Mesothelial cell of epicardium (in vitro differentiated cells): ENCODE data around the gene CEMP1. TPM values are rescaled to one million over a fixed set of nuclear protein-coding genes. Genes with fewer than 3 reads are reported as not detected.
A peak's percentile ranks its signal among the peaks of the same experiment; 100 is the strongest.

Experiments
- DNase-seq, 2 experiments: peaks; one replicate each; pipeline ENCODE4 v3.0.0; 2021; ENCODE audit warnings: low spot score in 2 of 2; ENCODE audit not compliant: unreplicated experiment in 2 of 2
- H3K27ac Mint-ChIP-seq: 2 replicates; pipeline ENCODE4 v1.8.0; 2021; ENCODE audit warnings: mixed read lengths
- H3K27me3 Mint-ChIP-seq: 2 replicates; pipeline ENCODE4 v1.8.0; 2021; ENCODE audit warnings: low read depth, mixed read lengths
- H3K36me3 Mint-ChIP-seq: 2 replicates; pipeline ENCODE4 v1.8.0; 2021; ENCODE audit warnings: mixed read lengths
- H3K4me1 Mint-ChIP-seq: 2 replicates; pipeline ENCODE4 v1.8.0; 2021; ENCODE audit warnings: mixed read lengths
- H3K4me3 Mint-ChIP-seq: 2 replicates; pipeline ENCODE4 v1.8.0; 2021; ENCODE audit warnings: mild to moderate bottlenecking, moderate library complexity, mixed read lengths
- H3K9me3 Mint-ChIP-seq: 2 replicates; pipeline ENCODE4 v1.8.0; 2021; ENCODE audit warnings: mixed read lengths
- CTCF ChIP-seq: fragments of 200-600 bp; sonication (generic); IDR thresholded peaks from one replicate; pipeline ENCODE4 v1.5.0; 2021; ENCODE audit warnings: antibody characterized with exemption; ENCODE audit not compliant: unreplicated experiment
- microRNA-seq: library from miRNA; unstranded; fragments of <30 nt; microRNA quantifications from one replicate; pipeline ENCODE4 v1.2.0, GENCODE V29; 2021; ENCODE audit warnings: inconsistent platforms, mixed read lengths
- total RNA-seq: library from RNA; stranded (reverse); gene quantifications from 3 replicates; pipeline ENCODE4 v1.2.1, GENCODE V29; 2021

CEMP1 gene
- total RNA-seq, 1 donor from 2014 or later = 1.1 TPM

GRCh38 chr16:2482708-2483534 lies 48.3 kb downstream of the CEMP1 start:
- Mint-ChIP-seq H3K4me3 (no peak overlapping the region), H3K27me3 (no peaks in the 10 kb centered on the region), H3K9me3 (no peaks in the 10 kb centered on the region), H3K27ac (no peak overlapping the region), H3K36me3 (no peaks in the 10 kb centered on the region), H3K4me1 (peaks cover 22% of the 10 kb centered on the region)
- DNase-seq = no peak
- TF ChIP-seq CTCF = no peak

DNA sequence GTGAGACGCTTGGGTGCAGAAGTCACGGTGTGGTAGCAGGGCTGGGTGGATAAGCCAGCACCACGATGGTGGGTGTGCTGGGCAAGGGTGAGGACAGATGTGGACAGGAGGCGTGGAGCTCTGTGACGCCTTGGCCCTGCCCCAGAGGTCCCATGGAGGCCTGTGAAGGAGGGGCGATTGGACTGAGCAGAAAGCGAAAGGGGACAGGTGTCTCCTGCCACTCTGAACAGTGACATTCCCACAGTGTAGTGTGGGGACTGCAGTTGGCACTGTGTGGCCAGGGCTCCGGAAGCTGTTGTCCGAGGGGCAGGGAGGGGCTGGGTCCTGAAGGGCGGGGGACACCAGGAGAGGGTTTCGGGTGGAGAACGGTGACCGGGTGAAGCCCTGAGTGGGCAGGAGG lies 49.0 kb downstream of the CEMP1 start:
- H3K36me3 Mint-ChIP-seq = no peaks in the 10 kb centered on the region
- DNase-seq = peak in 1 of 2 experiments; percentile 18
- H3K4me1 Mint-ChIP-seq = peaks cover 21% of the 10 kb centered on the region
- H3K27me3 Mint-ChIP-seq = peaks cover 3% of the 10 kb centered on the region
- H3K9me3 Mint-ChIP-seq = no peaks in the 10 kb centered on the region
- H3K27ac Mint-ChIP-seq = no peak overlapping the region
- no peak for TF ChIP-seq CTCF
- H3K4me3 Mint-ChIP-seq = no peak overlapping the region

DNA sequence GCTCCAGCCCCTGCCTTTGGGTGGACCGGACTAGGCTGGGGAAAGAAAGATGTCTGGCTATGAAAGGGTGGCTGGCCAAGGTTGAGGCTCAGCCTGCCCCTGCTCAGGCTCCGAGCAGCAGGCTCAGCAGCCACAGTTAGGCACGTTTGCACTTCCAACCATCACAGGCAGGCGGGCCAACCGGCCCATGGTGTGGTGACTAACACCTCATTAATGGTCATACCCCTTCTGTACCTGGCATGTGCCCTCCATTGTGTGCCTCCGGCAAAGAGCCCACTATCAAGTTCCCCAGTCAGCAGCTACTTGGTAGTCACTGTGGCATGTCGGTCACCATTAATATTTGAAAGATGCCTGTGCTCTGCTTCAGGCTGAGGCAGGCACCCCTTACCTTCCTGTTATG lies 49.5 kb downstream of the CEMP1 start:
- no peak for TF ChIP-seq CTCF
- H3K9me3 Mint-ChIP-seq = no peaks in the 10 kb centered on the region
- DNase-seq = no peak
- H3K4me1 Mint-ChIP-seq = peaks cover 15% of the 10 kb centered on the region
- no peak overlapping the region for H3K27ac Mint-ChIP-seq
- H3K36me3 Mint-ChIP-seq = no peaks in the 10 kb centered on the region
- peaks cover 3% of the 10 kb centered on the region for H3K27me3 Mint-ChIP-seq
- no peak overlapping the region for H3K4me3 Mint-ChIP-seq

DNA sequence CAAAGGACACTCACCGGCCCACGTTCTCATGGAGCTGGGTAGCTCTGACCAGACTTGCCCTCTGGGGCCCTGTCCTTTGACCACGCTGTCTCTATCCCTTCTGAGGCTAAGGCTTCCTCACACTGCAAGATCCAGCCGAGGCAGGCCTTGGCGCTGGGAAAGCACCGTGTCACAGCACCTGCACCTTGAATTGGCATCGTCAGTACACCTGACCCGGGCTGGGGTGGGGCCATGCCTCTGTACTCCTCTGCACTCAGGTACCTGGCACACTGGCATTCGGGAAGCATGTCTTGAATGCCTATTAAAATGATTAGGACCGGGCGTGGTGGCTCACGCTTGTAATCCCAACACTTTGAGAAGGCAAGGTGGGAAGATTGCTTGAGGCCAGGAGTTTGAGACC lies 50.3 kb downstream of the CEMP1 start:
- Mint-ChIP-seq H3K4me1 (peaks cover 17% of the 10 kb centered on the region), H3K27me3 (peaks cover 3% of the 10 kb centered on the region), H3K27ac (no peak overlapping the region), H3K9me3 (no peaks in the 10 kb centered on the region), H3K4me3 (no peak overlapping the region), H3K36me3 (no peaks in the 10 kb centered on the region)
- no peak for TF ChIP-seq CTCF
- DNase-seq = no peak

Small RNA genes within 50 kb of the gene (microRNA-seq; reads per million reads assigned to microRNA genes)
- gene MIR3178 = not detected

Other genes with a start within 250 kb of the CEMP1 start
- gene ABCA3, start 190.7 kb downstream of the CEMP1 start, total RNA-seq = 3.5 to 3.9 TPM (median 3.6 TPM) in 3 replicates
- gene CCNF, start 102.0 kb downstream of the CEMP1 start, total RNA-seq = 15.2 to 17.4 TPM (median 16.7 TPM) in 3 replicates
- 14.5 to 16.0 TPM (median 14.7 TPM) in 3 replicates for gene TEDC2, start 71.3 kb downstream of the CEMP1 start, total RNA-seq
- 17.4 to 17.9 TPM (median 17.5 TPM) in 3 replicates for gene NTN3, start 60.1 kb downstream of the CEMP1 start, total RNA-seq
- 24.2 to 25.0 TPM (median 24.7 TPM) in 3 replicates for gene TBC1D24, start 56.3 kb downstream of the CEMP1 start, total RNA-seq
- gene ATP6V0C, start 17.5 kb downstream of the CEMP1 start, total RNA-seq = 143 to 151 TPM (median 149 TPM) in 3 replicates
- 46.3 to 47.2 TPM (median 46.4 TPM) in 3 replicates for gene AMDHD2, start 11.0 kb downstream of the CEMP1 start, total RNA-seq
- gene PDPK1, start 6.6 kb upstream of the CEMP1 start, total RNA-seq = 40.4 to 44.6 TPM (median 42.7 TPM) in 3 replicates
- 21.0 to 24.1 TPM (median 23.5 TPM) in 3 replicates for gene KCTD5, start 151.1 kb upstream of the CEMP1 start, total RNA-seq
- gene PRSS27, start 188.8 kb upstream of the CEMP1 start, total RNA-seq = 7.5 to 7.7 TPM (median 7.6 TPM) in 3 replicates
- gene SRRM2, start 221.2 kb upstream of the CEMP1 start, total RNA-seq = 832 to 854 TPM (median 837 TPM) in 3 replicates
- 192 to 200 TPM (median 195 TPM) in 3 replicates for gene ELOB, start 245.9 kb upstream of the CEMP1 start, total RNA-seq